Mammary epithelial cell (primary cell): ENCODE results near the gene DTL.
A peak's percentile ranks its signal among the peaks of the same experiment; 100 is the strongest.

Experiments used
- EZH2 ChIP-seq: IDR thresholded peaks from 2 replicates; pipeline ENCODE4 v1.6.1; 2012; ENCODE audit warnings: low read length, inconsistent platforms, borderline replicate concordance
- TF ChIP-seq, protein P1 (sequence below), 2 donors: IDR thresholded peaks in 1 of 2; conservative IDR thresholded peaks in 1 of 2; 2 replicates each; pipeline ENCODE4 v1.5.1; 2011 to 2012; ENCODE audit warnings: inconsistent platforms in 2 of 2, low read length in 2 of 2, mild to moderate bottlenecking in 2 of 2, control low read depth in 1 of 2, low read depth in 1 of 2; ENCODE audit not compliant: insufficient read depth in 1 of 2; ENCODE audit errors: extremely low read depth in 1 of 2

DNA sequence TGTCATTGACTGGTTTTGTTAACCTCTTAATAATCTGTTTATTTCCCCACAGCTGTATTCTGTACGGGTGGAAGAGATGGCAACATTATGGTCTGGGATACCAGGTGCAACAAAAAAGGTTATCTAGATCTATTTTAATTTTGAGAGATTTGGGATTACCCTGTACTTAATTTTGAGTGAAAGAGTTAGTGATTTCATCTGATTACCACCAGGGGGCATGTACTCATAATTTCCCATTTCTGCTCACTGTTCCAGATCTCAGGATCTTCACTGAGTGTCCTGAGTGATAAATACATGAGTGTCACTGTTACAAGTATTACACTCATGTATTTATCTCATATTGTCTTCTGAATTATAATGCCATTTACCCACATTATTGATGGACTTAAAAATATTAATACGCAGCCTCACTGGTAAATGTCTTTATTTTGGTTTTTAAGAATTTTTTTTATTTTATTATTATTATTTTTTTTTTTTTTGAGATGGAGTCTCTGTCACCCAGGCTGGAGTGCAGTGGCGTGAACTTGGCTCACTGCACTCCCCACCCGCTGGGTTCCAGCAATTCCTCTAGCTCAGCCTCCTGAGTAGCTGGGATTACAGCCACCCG, 27.4 kb downstream of the DTL start:
- TF ChIP-seq, protein P1, sequence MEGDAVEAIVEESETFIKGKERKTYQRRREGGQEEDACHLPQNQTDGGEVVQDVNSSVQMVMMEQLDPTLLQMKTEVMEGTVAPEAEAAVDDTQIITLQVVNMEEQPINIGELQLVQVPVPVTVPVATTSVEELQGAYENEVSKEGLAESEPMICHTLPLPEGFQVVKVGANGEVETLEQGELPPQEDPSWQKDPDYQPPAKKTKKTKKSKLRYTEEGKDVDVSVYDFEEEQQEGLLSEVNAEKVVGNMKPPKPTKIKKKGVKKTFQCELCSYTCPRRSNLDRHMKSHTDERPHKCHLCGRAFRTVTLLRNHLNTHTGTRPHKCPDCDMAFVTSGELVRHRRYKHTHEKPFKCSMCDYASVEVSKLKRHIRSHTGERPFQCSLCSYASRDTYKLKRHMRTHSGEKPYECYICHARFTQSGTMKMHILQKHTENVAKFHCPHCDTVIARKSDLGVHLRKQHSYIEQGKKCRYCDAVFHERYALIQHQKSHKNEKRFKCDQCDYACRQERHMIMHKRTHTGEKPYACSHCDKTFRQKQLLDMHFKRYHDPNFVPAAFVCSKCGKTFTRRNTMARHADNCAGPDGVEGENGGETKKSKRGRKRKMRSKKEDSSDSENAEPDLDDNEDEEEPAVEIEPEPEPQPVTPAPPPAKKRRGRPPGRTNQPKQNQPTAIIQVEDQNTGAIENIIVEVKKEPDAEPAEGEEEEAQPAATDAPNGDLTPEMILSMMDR (conservative IDR thresholded peaks at IDR 0.05 in 1 of 2, IDR thresholded peaks at IDR 0.05 in 1 of 2; ENCODE audit: extremely low read depth in 1 of 2, insufficient read depth in 1 of 2, low read depth in 1 of 2, low read length in 2 of 2), result peak; percentile 54 to 67
- no peak for TF ChIP-seq EZH2
